SK-N-SH (cell line): ENCODE data around the gene PLCG2. TPM values are rescaled to one million over a fixed set of nuclear protein-coding genes. Genes with fewer than 3 reads are reported as not detected.

ENCODE experiments used
- CTCF ChIA-PET: fragments of 300-600, 350-600 bp; formaldehyde crosslinking; extraction: SDS; loops from one replicate; lab custom pipeline; 2021; lab: Yijun Ruan, JAX
- POLR2A ChIA-PET: fragments of 350-600 bp; sonication (Branson Sonifier 250); formaldehyde crosslinking; extraction: SDS; loops from one replicate; lab custom pipeline; 2020; ENCODE audit warnings: antibody characterized with exemption, inconsistent platforms; lab: Yijun Ruan, JAX
- DNase-seq: peaks from one replicate; pipeline ENCODE4 v3.0.0; 2012
- H2AFZ ChIP-seq: fragments of 200-600 bp; sonication (generic); 2 replicates; pipeline ENCODE4 v1.8.1; 2016; ENCODE audit warnings: antibody characterized with exemption, mild to moderate bottlenecking, low read depth
- H3F3A ChIP-seq: fragments of 200-600 bp; sonication (generic); replicated peaks from 2 replicates; pipeline ENCODE3; 2016; ENCODE audit warnings: antibody characterized with exemption, mild to moderate bottlenecking; ENCODE audit not compliant: insufficient read depth
- H3K27ac ChIP-seq, 2 experiments: fragments of 200-500 bp in 1 of 2; fragments of 200-600 bp in 1 of 2; sonication (Bioruptor generic) in 1 of 2; sonication (generic), shearing (Covaris generic) in 1 of 2; 2 replicates each; pipeline versions ENCODE4 v1.5.1 to v1.6.1; 2014 to 2016; ENCODE audit warnings: low read depth in 2 of 2, inconsistent platforms in 1 of 2, low read length in 1 of 2, mild to moderate bottlenecking in 1 of 2, mixed read lengths in 1 of 2
- H3K27me3 ChIP-seq: fragments of 200-600 bp; sonication (generic), shearing (Covaris generic); 2 replicates; pipeline ENCODE4 v1.6.1; 2016; ENCODE audit warnings: mixed run types; ENCODE audit not compliant: insufficient read depth
- H3K36me3 ChIP-seq, 2 experiments: fragments of 200-500 bp in 1 of 2; fragments of 200-600 bp in 1 of 2; sonication (Bioruptor generic) in 1 of 2; sonication (generic) in 1 of 2; replicated peaks in 1 of 2; 2 replicates each; pipeline versions ENCODE3 to v1.5.1; 2014 to 2016; ENCODE audit warnings: low read length in 1 of 2, mild to moderate bottlenecking in 1 of 2; ENCODE audit not compliant: insufficient read depth in 2 of 2, control insufficient read depth in 1 of 2
- H3K4me1 ChIP-seq, 2 experiments: fragments of 200-500 bp in 1 of 2; fragments of 200-600 bp in 1 of 2; sonication (Bioruptor generic) in 1 of 2; sonication (generic), shearing (Covaris generic) in 1 of 2; 2 replicates each; pipeline versions ENCODE4 v1.5.1 to v1.6.1; 2014 to 2016; ENCODE audit warnings: low read depth in 1 of 2, low read length in 1 of 2, mixed run types in 1 of 2; ENCODE audit not compliant: insufficient read depth in 2 of 2, control insufficient read depth in 1 of 2
- H3K4me2 ChIP-seq: fragments of 200-600 bp; sonication (generic), shearing (Covaris generic); 2 replicates; pipeline ENCODE4 v1.6.1; 2017; ENCODE audit warnings: mixed run types
- H3K4me3 ChIP-seq, 2 experiments: fragments of 200-500 bp in 1 of 2; fragments of 200-600 bp in 1 of 2; sonication (Bioruptor generic) in 1 of 2; sonication (generic), shearing (Covaris generic) in 1 of 2; 2 replicates each; pipeline versions ENCODE4 v1.5.1 to v1.8.1; 2014 to 2016; ENCODE audit warnings: low read depth in 2 of 2, inconsistent platforms in 1 of 2, low read length in 1 of 2, mild to moderate bottlenecking in 1 of 2, mixed read lengths in 1 of 2, moderate library complexity in 1 of 2
- H3K79me2 ChIP-seq: fragments of 200-600 bp; sonication (generic); 2 replicates; pipeline ENCODE4 v1.8.1; 2017; ENCODE audit warnings: mild to moderate bottlenecking; ENCODE audit not compliant: insufficient read depth
- H3K9ac ChIP-seq: fragments of 200-600 bp; sonication (generic); 2 replicates; pipeline ENCODE4 v1.6.1; 2017; ENCODE audit warnings: mixed run types
- H3K9me2 ChIP-seq: fragments of 200-600 bp; sonication (generic); 2 replicates; pipeline ENCODE4 v1.6.1; 2017; ENCODE audit warnings: mixed run types
- H3K9me3 ChIP-seq: fragments of 200-600 bp; sonication (generic); 2 replicates; pipeline ENCODE4 v1.6.1; 2017; ENCODE audit warnings: mixed run types, mild to moderate bottlenecking, moderate library complexity
- H4K20me1 ChIP-seq: fragments of 200-600 bp; sonication (generic); 2 replicates; pipeline ENCODE4 v1.6.1; 2017; ENCODE audit warnings: mild to moderate bottlenecking, mixed run types; ENCODE audit not compliant: insufficient read depth
- ELF1 ChIP-seq: IDR thresholded peaks from 2 replicates; pipeline ENCODE4 v1.4.0; 2012
- EP300 ChIP-seq, 2 experiments: IDR thresholded peaks; 2 replicates each; pipeline versions ENCODE4 v1.4.0 to v1.6.1; 2012; ENCODE audit warnings: borderline replicate concordance in 1 of 2, low read depth in 1 of 2, low read length in 1 of 2
- EZH2phosphoT487 ChIP-seq: fragments of 200-600 bp; sonication (generic); IDR thresholded peaks from 2 replicates; pipeline ENCODE4 v1.6.1; 2017; ENCODE audit warnings: low read depth, mixed run types, mild to moderate bottlenecking, antibody characterized with exemption, moderate library complexity, borderline replicate concordance
- GATA2 ChIP-seq: sonication (generic); formaldehyde crosslinking; IDR thresholded peaks from 2 replicates; pipeline ENCODE4 v1.5.0; 2020; ENCODE audit warnings: mild to moderate bottlenecking, missing genetic modification reagents
- IRF3 ChIP-seq: fragments of 150-350 bp; IDR thresholded peaks from 2 replicates; pipeline ENCODE4 v1.6.1; 2016; ENCODE audit warnings: mild to moderate bottlenecking, low read depth, low read length
- JUND ChIP-seq: IDR thresholded peaks from 2 replicates; pipeline ENCODE4 v1.4.0; 2012
- MEF2A ChIP-seq: IDR thresholded peaks from 2 replicates; pipeline ENCODE4 v1.4.0; 2012; ENCODE audit warnings: low read depth, borderline replicate concordance
- MXI1 ChIP-seq: IDR thresholded peaks from 2 replicates; pipeline ENCODE4 v1.6.1; 2012; ENCODE audit warnings: mild to moderate bottlenecking, low read depth, low read length, improper control_type of control experiment
- POLR2AphosphoS5 ChIP-seq: IDR thresholded peaks from 2 replicates; pipeline ENCODE4 v1.6.1; 2012; ENCODE audit warnings: low read depth, low read length
- RCOR1 ChIP-seq: fragments of 150-350 bp; IDR thresholded peaks from 2 replicates; pipeline ENCODE4 v1.6.1; 2017; ENCODE audit warnings: antibody characterized with exemption, low read length
- RFX5 ChIP-seq: IDR thresholded peaks from 2 replicates; pipeline ENCODE4 v1.6.1; 2012; ENCODE audit warnings: mild to moderate bottlenecking, improper control_type of control experiment, low read length
- RXRA ChIP-seq: IDR thresholded peaks from 2 replicates; pipeline ENCODE4 v1.4.0; 2012; ENCODE audit warnings: low read depth, mild to moderate bottlenecking, borderline replicate concordance
- SIN3A ChIP-seq: IDR thresholded peaks from 2 replicates; pipeline ENCODE4 v1.6.1; 2012; ENCODE audit warnings: low read depth, mild to moderate bottlenecking, low read length, moderate library complexity, borderline replicate concordance
- SMC3 ChIP-seq: IDR thresholded peaks from 2 replicates; pipeline ENCODE4 v1.6.1; 2012; ENCODE audit warnings: low read depth, low read length, improper control_type of control experiment
- TAF1 ChIP-seq: IDR thresholded peaks from 2 replicates; pipeline ENCODE4 v1.6.1; 2012; ENCODE audit warnings: low read depth, mild to moderate bottlenecking, low read length, moderate library complexity, borderline replicate concordance
- WGBS: methylation state at CpG from one replicate; pipeline ENCODE4 v1.1.6; 2017; ENCODE audit warnings: low lambda C conversion rate; 5-methylcytosine and 5-hydroxymethylcytosine counted together
- polyA plus RNA-seq, 3 experiments: library from polyadenylated mRNA; depleted of rRNA; stranded (reverse); fragments of >200 nt; gene quantifications; 2 replicates each; pipeline ENCODE4 v1.2.3, GENCODE V29; 2012
- TF ChIP-seq, protein P1 (sequence below): IDR thresholded peaks from 2 replicates; pipeline ENCODE4 v1.6.1; 2012; ENCODE audit warnings: mild to moderate bottlenecking, low read depth, low read length, moderate library complexity
- TF ChIP-seq, protein P2 (sequence below): fragments of 150-350 bp; IDR thresholded peaks from 2 replicates; pipeline ENCODE4 v1.6.1; 2017; ENCODE audit warnings: antibody characterized with exemption, low read length, low read depth, borderline replicate concordance

The PLCG2 gene
- polyA plus RNA-seq, 1 of the 3 experiments (the other 2 are of a cell fraction): 0.23 TPM

- H4K20me1 ChIP-seq: no peaks in the 10 kb centered on the region
- H3K4me1 ChIP-seq: no peaks in the 10 kb centered on the region
- H3K4me2 ChIP-seq: no peak overlapping the region
- no peaks in the 10 kb centered on the region for H3F3A ChIP-seq
- no peak overlapping the region for H3K27ac ChIP-seq
- POLR2A ChIA-PET: no interaction called here
- CTCF ChIA-PET: interaction anchor here (0.6 kb wide), 1 partner anchor 28 kb away, joined by 3 read pairs; no protein-coding TSS in a partner anchor
- H3K36me3 ChIP-seq: no peaks in the 10 kb centered on the region
- no peak overlapping the region for H2AFZ ChIP-seq
- no peak overlapping the region for H3K9ac ChIP-seq
- DNase-seq: no peak
- no peaks in the 10 kb centered on the region for H3K9me2 ChIP-seq
- H3K79me2 ChIP-seq: no peaks in the 10 kb centered on the region
- H3K27me3 ChIP-seq: no peaks in the 10 kb centered on the region; the same call in 1 of the 2 replicates
- no peaks in the 10 kb centered on the region for H3K9me3 ChIP-seq
- H3K4me3 ChIP-seq: no peak overlapping the region
- no peak for TF ChIP-seq RFX5
- TF ChIP-seq GATA2 (CRISPR knock-in tag): no peak
- no peak for TF ChIP-seq ELF1
- TF ChIP-seq EZH2phosphoT487: no peak
- no peak for TF ChIP-seq IRF3
- TF ChIP-seq MXI1: no peak
- no peak for TF ChIP-seq SIN3A
- TF ChIP-seq MEF2A: no peak
- TF ChIP-seq RXRA: no peak
- TF ChIP-seq RCOR1: no peak
- no peak for TF ChIP-seq SMC3
- no peak for TF ChIP-seq TAF1
- no peak for TF ChIP-seq POLR2AphosphoS5
- no peak for TF ChIP-seq EP300 (IDR thresholded peaks at IDR 0.05; ENCODE audit: borderline replicate concordance in 1 of 2, low read depth in 1 of 2, low read length in 1 of 2)
- TF ChIP-seq, protein P1, sequence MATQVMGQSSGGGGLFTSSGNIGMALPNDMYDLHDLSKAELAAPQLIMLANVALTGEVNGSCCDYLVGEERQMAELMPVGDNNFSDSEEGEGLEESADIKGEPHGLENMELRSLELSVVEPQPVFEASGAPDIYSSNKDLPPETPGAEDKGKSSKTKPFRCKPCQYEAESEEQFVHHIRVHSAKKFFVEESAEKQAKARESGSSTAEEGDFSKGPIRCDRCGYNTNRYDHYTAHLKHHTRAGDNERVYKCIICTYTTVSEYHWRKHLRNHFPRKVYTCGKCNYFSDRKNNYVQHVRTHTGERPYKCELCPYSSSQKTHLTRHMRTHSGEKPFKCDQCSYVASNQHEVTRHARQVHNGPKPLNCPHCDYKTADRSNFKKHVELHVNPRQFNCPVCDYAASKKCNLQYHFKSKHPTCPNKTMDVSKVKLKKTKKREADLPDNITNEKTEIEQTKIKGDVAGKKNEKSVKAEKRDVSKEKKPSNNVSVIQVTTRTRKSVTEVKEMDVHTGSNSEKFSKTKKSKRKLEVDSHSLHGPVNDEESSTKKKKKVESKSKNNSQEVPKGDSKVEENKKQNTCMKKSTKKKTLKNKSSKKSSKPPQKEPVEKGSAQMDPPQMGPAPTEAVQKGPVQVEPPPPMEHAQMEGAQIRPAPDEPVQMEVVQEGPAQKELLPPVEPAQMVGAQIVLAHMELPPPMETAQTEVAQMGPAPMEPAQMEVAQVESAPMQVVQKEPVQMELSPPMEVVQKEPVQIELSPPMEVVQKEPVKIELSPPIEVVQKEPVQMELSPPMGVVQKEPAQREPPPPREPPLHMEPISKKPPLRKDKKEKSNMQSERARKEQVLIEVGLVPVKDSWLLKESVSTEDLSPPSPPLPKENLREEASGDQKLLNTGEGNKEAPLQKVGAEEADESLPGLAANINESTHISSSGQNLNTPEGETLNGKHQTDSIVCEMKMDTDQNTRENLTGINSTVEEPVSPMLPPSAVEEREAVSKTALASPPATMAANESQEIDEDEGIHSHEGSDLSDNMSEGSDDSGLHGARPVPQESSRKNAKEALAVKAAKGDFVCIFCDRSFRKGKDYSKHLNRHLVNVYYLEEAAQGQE: no peak
- TF ChIP-seq, protein P2, sequence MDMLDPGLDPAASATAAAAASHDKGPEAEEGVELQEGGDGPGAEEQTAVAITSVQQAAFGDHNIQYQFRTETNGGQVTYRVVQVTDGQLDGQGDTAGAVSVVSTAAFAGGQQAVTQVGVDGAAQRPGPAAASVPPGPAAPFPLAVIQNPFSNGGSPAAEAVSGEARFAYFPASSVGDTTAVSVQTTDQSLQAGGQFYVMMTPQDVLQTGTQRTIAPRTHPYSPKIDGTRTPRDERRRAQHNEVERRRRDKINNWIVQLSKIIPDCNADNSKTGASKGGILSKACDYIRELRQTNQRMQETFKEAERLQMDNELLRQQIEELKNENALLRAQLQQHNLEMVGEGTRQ: no peak
- TF ChIP-seq JUND: no peak
- WGBS: 35% methylated on average over 5 of the region's 5 CpGs
Measured at GRCh38 chr16:81790277-81790676, 11.2 kb downstream of the PLCG2 start.
